ENCODE data around the gene CYP1B1.

Gene CYP1B1

GRCh38 chr2:38074764-38075506, 1.0 kb downstream of the CYP1B1 start:
- DNase-seq, result no peak

GRCh38 chr2:38074058-38074763, 1.7 kb downstream of the CYP1B1 start:
- DNase-seq, result no peak

- no peak for DNase-seq
These were observed 2.5 kb downstream of the CYP1B1 start for GRCh38 chr2:38073211-38074057.

- DNase-seq, result no peak
These were observed 5.5 kb downstream of the CYP1B1 start for GRCh38 chr2:38070438-38070837.

GRCh38 chr2:38068234-38068633, 7.7 kb downstream of the CYP1B1 start:
- no peak for DNase-seq

GRCh38 chr2:38066421-38067115, 9.4 kb downstream of the CYP1B1 start:
- no peak for DNase-seq

DNA sequence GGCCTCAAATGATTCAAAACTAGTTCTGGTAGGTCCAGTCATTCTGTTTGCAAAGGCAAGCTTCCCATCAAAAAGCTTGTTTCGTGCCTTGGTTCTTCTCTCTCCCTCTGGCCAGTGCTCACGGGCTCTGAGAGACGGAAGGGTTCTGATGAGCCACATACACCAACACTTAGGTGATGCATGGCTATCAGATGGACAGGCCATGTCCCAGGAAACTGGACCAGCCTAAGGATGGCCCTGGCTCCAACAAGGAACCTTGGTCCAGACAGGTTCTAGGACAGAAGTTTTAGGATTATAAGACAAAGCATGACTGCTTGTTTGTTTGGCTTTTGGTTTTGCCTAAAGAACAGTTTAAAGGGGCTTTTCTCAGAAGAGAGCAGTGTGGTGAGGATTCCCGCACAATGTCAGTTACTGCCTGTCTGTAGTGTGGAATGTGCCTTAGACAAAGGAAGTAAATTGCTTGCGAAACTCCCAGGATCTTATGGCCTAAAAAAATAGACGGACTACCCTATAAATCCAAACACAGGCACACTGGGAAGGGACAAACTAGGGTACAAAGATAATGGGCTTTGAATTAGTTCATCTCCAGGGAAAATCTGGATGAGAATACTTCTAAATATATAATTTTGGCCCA, 10.3 kb downstream of the CYP1B1 start:
- DNase-seq, result no peak

DNA sequence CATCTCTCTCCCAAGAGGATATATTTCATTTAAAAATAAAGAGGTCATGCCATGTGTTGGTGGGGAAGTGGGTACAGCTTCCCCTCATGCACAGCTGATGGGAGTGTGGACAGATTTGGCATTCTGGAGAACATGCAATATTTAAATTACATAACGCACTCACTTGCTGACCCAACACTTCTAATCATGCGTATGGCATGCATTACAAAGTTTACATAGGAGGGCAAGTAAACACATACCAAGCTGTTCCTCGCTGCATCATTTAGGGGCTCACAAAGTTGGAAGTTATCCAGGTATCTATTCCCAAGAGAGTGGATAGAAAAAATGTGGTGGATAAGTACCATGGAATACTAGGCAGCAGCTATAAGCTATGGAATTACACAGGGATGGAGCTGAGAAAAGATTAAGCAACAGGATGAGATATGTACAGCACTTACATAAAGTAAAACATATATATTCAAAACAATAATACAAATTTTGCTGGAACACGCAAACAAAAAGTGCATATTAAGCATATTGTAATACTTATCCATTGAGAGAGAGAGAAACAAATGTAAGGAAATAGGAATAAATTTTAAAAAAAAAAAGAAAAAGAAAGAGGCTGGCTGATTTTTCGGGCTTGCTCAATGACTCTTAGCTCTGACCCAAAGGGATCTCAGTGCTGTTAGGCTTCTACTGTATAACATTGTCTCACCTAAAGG, 11.0 kb downstream of the CYP1B1 start:
- no peak for DNase-seq

GRCh38 chr2:38060236-38061018, 15.5 kb downstream of the CYP1B1 start:
- DNase-seq, result no peak

DNA sequence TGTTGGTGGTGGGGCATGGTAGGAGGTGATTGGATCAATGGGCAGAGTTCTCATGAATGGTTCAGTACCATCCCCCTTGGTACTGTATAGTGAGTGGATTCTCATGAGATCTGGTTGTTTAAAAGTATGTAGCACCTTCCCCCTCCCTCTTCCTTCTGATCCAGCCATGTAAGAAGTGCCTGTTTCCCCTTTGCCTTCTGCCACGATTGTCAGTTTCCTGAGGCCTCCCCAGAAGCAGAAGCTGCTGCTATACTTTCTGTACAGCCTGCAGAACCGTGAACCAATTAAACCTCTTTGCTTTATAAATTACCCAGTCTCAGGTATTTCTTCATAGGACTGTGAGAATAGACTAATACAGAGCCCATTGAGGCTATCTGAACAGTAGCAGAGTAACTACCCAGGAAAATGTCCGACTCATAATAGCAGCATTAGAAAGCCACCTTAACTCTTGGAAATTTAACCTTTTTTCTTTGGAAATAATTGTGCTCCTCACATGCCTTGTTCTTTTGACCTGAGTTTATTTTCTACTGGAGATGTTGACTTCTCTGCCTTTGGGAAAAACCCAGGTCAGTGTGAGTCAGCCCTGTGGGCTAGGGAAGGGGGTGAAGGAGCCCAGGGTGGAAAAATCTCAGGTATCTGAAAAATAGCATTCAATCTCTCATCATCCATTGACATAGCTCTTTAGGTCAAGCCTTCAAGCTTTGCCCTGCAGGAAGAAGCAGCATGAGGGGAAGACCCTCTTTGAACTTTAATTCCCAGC, 18.1 kb downstream of the CYP1B1 start:
- DNase-seq, result no peak

GRCh38 chr2:38056216-38056615, 19.7 kb downstream of the CYP1B1 start:
- DNase-seq, result no peak

GRCh38 chr2:38045811-38046210, 30.1 kb downstream of the CYP1B1 start:
- no peak for DNase-seq

DNA sequence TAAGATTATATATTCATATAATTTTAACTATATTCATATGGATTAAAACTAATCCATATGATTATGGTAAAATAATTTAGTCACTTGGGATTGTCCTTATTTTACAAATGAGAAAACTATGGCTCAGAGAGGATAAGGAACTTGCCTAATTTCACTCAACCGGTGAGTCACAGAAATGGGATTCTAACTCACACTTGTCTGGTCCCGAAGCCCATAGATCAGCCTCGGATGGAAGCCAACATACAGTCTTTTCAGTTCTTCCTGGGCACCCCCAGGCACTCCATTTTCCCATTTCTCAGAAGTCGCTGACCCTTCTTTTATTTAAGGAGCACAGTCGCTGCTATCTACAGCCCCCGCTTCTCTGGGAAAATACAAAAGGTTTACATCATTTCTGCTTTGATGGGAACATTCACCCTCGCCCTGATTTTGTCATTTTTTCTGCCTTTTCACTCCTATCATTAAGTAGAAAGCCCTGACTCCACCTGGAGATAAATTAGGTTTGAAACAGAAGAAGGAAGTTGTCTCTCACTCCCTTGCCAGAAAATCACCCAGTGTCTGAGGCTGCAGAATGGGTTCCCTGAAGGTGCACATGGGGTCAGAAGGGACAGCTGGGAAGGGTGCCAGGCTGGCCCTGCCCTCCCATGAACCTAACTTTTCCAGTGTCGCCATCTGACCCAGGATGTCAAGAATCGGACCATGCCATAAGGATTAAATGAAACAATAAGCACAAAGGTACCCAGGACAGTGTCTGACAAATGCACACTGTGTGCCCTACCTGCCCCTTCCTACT, 36.6 kb downstream of the CYP1B1 start:
- DNase-seq, result no peak

DNA sequence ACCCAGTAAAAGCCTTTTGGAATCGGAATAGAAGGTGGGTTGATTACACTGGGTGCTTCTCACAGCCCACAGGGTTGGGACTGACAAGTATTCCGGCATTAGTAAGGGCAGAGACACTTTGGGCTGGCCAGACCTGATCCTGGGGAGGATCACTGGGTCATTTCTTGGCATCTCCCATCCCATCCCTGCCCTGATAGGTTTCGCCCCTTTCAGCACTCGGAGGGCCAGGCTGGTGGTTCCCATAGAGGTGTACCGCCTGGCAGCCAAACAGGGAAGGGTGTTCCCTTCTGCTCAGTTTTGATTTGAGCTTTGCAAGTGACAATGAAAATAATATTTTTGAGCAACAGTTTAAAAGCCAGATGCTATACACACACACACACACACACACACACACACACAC, 37.3 kb downstream of the CYP1B1 start:
- DNase-seq, result no peak

- no peak for DNase-seq
These were observed 38.0 kb downstream of the CYP1B1 start for GRCh38 chr2:38037757-38038621.

DNA sequence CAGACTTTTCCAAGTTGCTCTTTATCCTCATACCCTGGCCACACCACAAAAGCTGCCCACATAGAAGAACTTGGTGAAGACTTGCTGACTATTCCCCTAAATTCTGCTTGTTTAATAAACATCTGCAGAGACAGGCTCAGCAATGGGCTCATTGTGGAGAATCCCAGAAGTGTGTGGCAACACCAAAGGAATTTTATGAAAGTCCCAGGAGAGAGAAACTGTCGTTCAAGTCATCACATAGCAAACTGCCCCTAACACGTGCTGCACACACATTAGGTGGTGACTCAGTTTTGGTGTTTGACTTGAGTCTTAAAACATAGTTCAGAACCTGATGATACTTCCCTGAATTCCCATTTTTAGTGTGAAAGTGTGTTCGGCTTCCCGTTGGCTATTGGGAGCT, 38.6 kb downstream of the CYP1B1 start:
- no peak for DNase-seq

GRCh38 chr2:38035968-38036367, 40.0 kb downstream of the CYP1B1 start:
- no peak for DNase-seq

- no peak for DNase-seq
These were observed 42.3 kb downstream of the CYP1B1 start for GRCh38 chr2:38033646-38034045.
